Spleen (tissue), 11 donors: ENCODE results near the gene TRHDE. TPM values are rescaled to one million over a fixed set of nuclear protein-coding genes. Genes with fewer than 3 reads are reported as not detected.
"Not testable (repeated sequence)": the region's sequence is repeated elsewhere in the genome, so short reads cannot be mapped to it uniquely, and the experiment has no call there.

Experiments used
- DNase-seq: peaks from one replicate; pipeline ENCODE4 v3.0.0-alpha.2; 2020
- H3K27ac ChIP-seq, 8 donors: fragments of 200-600 bp; sonication (generic) in 7 of 8; 1 replicate in 4 of 8; 2 replicates in 4 of 8; pipeline versions ENCODE4 v1.5.0 to v1.8.0; 2016 to 2021; ENCODE audit warnings: inconsistent platforms in 4 of 8, mild to moderate bottlenecking in 4 of 8, moderate library complexity in 1 of 8
- H3K27me3 ChIP-seq, 7 donors: fragments of 200-600 bp; sonication (generic) in 6 of 7; replicated peaks in 1 of 7; 1 replicate in 4 of 7; 2 replicates in 3 of 7; pipeline versions ENCODE4 v1.5.0 to v1.8.0; 2016 to 2021; ENCODE audit warnings: inconsistent platforms in 3 of 7, mild to moderate bottlenecking in 1 of 7
- H3K36me3 ChIP-seq, 6 donors: fragments of 200-600 bp; sonication (generic) in 5 of 6; 1 replicate in 4 of 6; 2 replicates in 2 of 6; pipeline versions ENCODE4 v1.5.0 to v1.8.0; 2016 to 2021; ENCODE audit warnings: inconsistent platforms in 2 of 6
- H3K4me1 ChIP-seq, 6 donors: fragments of 200-600 bp; sonication (generic) in 5 of 6; 1 replicate in 3 of 6; 2 replicates in 3 of 6; pipeline versions ENCODE4 v1.5.0 to v1.8.0; 2016 to 2021; ENCODE audit warnings: inconsistent platforms in 3 of 6
- H3K4me3 ChIP-seq, 8 donors: fragments of 200-600 bp; sonication (generic) in 7 of 8; 1 replicate in 4 of 8; 2 replicates in 4 of 8; pipeline versions ENCODE4 v1.5.0 to v1.8.0; 2016 to 2021; ENCODE audit warnings: inconsistent platforms in 4 of 8, mild to moderate bottlenecking in 4 of 8, moderate library complexity in 2 of 8
- H3K9me3 ChIP-seq, 8 donors: fragments of 200-600 bp; sonication (generic) in 7 of 8; 1 replicate in 4 of 8; 2 replicates in 4 of 8; pipeline versions ENCODE4 v1.5.0 to v1.8.0; 2016 to 2021; ENCODE audit warnings: inconsistent platforms in 4 of 8
- CTCF ChIP-seq, 11 experiments: fragments of 200-600 bp in 7 of 11; fragments of 450-650 bp in 4 of 11; sonication (generic) in 4 of 11; IDR thresholded peaks in 8 of 11; conservative IDR thresholded peaks in 3 of 11; 1 replicate in 7 of 11; 2 replicates in 4 of 11; pipeline versions ENCODE4 v1.4.0 to v1.8.0; 2016 to 2021; ENCODE audit warnings: antibody characterized with exemption in 11 of 11, inconsistent platforms in 4 of 11, mild to moderate bottlenecking in 1 of 11
- POLR2A ChIP-seq, 3 donors: fragments of 450-650 bp; IDR thresholded peaks; one replicate each; pipeline ENCODE4 v1.5.1; 2017; ENCODE audit warnings: antibody characterized with exemption in 3 of 3, mild to moderate bottlenecking in 1 of 3
- POLR2AphosphoS5 ChIP-seq, 3 donors: sonication (generic); formaldehyde crosslinking; IDR thresholded peaks; one replicate each; pipeline ENCODE4 v1.5.1; 2017; ENCODE audit warnings: antibody characterized with exemption in 3 of 3
- WGBS, 5 donors: extraction: QIAGEN DNeasy Blood & Tissue Kit in 3 of 5; methylation state at CpG; one replicate each; pipeline versions ENCODE4 v1.1.5 to v1.1.7; 2013 to 2018; 5-methylcytosine and 5-hydroxymethylcytosine counted together
- intact Hi-C: fragments of 100-400 bp; cut with DNase I; formaldehyde crosslinking; loops from one replicate; pipeline ENCODE4 v1.15.0; 2023; ENCODE audit warnings: low total_unique reads
- polyA plus RNA-seq, 3 donors: library from polyadenylated mRNA; stranded (reverse); fragments of 200-250 nt; gene quantifications; one replicate each; pipeline ENCODE4 v1.2.1, GENCODE V29; 2013
- total RNA-seq, 7 donors: library from RNA; depleted of rRNA in 3 of 7; stranded (reverse); fragments of >200 nt in 3 of 7; fragmentation: NEBNext Ultra II Directional in 4 of 7; extraction: Animal tissue kit (Norgen Biotek cat#: 25700) in 4 of 7; gene quantifications; one replicate each; pipeline versions ENCODE4 v1.1.0 to v1.2.1, GENCODE V29; 2016 to 2021
- donor health status: healthy with polysubstance abuse.
- donor health status: DM: no; HTN: no; CAD: no; lungs with moderate emphysema.
- donor health status: DM: no; HTN: no; CAD: no.
- donor health status: Bipolar disorder and iron deficiency.
- donor health status: healthy.
- donor health status: DM: no; HTN: no; CAD: no.
- donor health status: DM: yes; HTN: yes; CAD: no.

Gene TRHDE
- total and polyA plus RNA-seq, 10 donors, result 0.26 to 32.7 (median 16.3) TPM

GRCh38 chr12:72694193-72694592, 422.0 kb downstream of the TRHDE start:
- H3K27ac ChIP-seq, result no peak overlapping the region
- H3K27me3 ChIP-seq, result no peaks in the 10 kb centered on the region
- H3K9me3 ChIP-seq, result peaks cover 0 to 5% (median under 1%) of the 10 kb centered on the region in 8 donors
- no peak for DNase-seq
- TF ChIP-seq POLR2A (IDR thresholded peaks at IDR 0.05), result no peak
- TF ChIP-seq POLR2AphosphoS5 (IDR thresholded peaks at IDR 0.05), result no peak
- TF ChIP-seq CTCF (IDR thresholded peaks at IDR 0.05 in 8 of 11, conservative IDR thresholded peaks at IDR 0.05 in 3 of 11), result no peak
- intact Hi-C loops, result no loop called here
- H3K36me3 ChIP-seq, result no peaks in the 10 kb centered on the region
- H3K4me1 ChIP-seq, result no peaks in the 10 kb centered on the region
- no peak overlapping the region for H3K4me3 ChIP-seq

- Histone ChIP-seq H3K27ac (no peak overlapping the region), H3K4me1 (no peaks in the 10 kb centered on the region), H3K27me3 (no peaks in the 10 kb centered on the region), H3K4me3 (no peak overlapping the region), H3K9me3 (peaks cover 0 to 24% (median 18%) of the 10 kb centered on the region in 8 donors), H3K36me3 (no peaks in the 10 kb centered on the region)
- TF ChIP-seq POLR2A (IDR thresholded peaks at IDR 0.05), result no peak
- no peak for TF ChIP-seq CTCF (IDR thresholded peaks at IDR 0.05 in 8 of 11, conservative IDR thresholded peaks at IDR 0.05 in 3 of 11)
- no peak for TF ChIP-seq POLR2AphosphoS5 (IDR thresholded peaks at IDR 0.05)
- intact Hi-C loops, result no loop called here
- no peak for DNase-seq
- 77 to 100% (median 96%) methylated on average over 1 of the region's 1 CpG for WGBS, 5 donors
Observed at GRCh38 chr12:72699362-72699761, 427.2 kb downstream of the TRHDE start.

GRCh38 chr12:72712025-72712424, 439.9 kb downstream of the TRHDE start:
- WGBS, 5 donors, result 87 to 95% (median 91%) methylated on average over 7 to 11 of the region's 11 CpGs
- H3K27ac ChIP-seq, H3K9me3 ChIP-seq, intact Hi-C loops, H3K36me3 ChIP-seq, H3K4me3 ChIP-seq, H3K27me3 ChIP-seq, H3K4me1 ChIP-seq, DNase-seq: not testable (repeated sequence)

- no peaks in the 10 kb centered on the region for H3K36me3 ChIP-seq
- DNase-seq, result no peak
- intact Hi-C loops, result no loop called here
- H3K9me3 ChIP-seq, result no peaks in the 10 kb centered on the region
- H3K4me3 ChIP-seq, result no peak overlapping the region
- 69 to 95% (median 80%) methylated on average over 2 of the region's 2 CpGs for WGBS, 5 donors
- H3K27me3 ChIP-seq, result no peaks in the 10 kb centered on the region
- no peaks in the 10 kb centered on the region for H3K4me1 ChIP-seq
- TF ChIP-seq POLR2A (IDR thresholded peaks at IDR 0.05), result no peak
- no peak for TF ChIP-seq CTCF (IDR thresholded peaks at IDR 0.05 in 8 of 11, conservative IDR thresholded peaks at IDR 0.05 in 3 of 11)
- TF ChIP-seq POLR2AphosphoS5 (IDR thresholded peaks at IDR 0.05), result no peak
- H3K27ac ChIP-seq, result no peak overlapping the region
Observed at GRCh38 chr12:72716221-72716620, 444.1 kb downstream of the TRHDE start.

GRCh38 chr12:72717036-72717435, 444.9 kb downstream of the TRHDE start:
- Histone ChIP-seq H3K4me1 (no peaks in the 10 kb centered on the region), H3K27me3 (no peaks in the 10 kb centered on the region), H3K4me3 (no peak overlapping the region), H3K27ac (no peak overlapping the region), H3K36me3 (no peaks in the 10 kb centered on the region), H3K9me3 (no peaks in the 10 kb centered on the region)
- DNase-seq, result no peak
- 21 to 50% (median 42%) methylated on average over 1 of the region's 1 CpG for WGBS, 5 donors
- intact Hi-C loops, result no loop called here
- TF ChIP-seq POLR2AphosphoS5 (IDR thresholded peaks at IDR 0.05) (no peak), POLR2A (IDR thresholded peaks at IDR 0.05) (no peak), CTCF (IDR thresholded peaks at IDR 0.05 in 8 of 11, conservative IDR thresholded peaks at IDR 0.05 in 3 of 11) (no peak)
